Neural progenitor cell (in vitro differentiated cells): ENCODE results near the gene NSMCE1. TPM values are rescaled to one million over a fixed set of nuclear protein-coding genes. Genes with fewer than 3 reads are reported as not detected.

Experiments used
- DNase-seq: peaks from one replicate; pipeline ENCODE4 v3.0.0-alpha.2; 2016; ENCODE audit warnings: low spot score
- H2AFZ ChIP-seq: fragments of 200-600 bp; sonication (generic); replicated peaks from 2 replicates; pipeline ENCODE4 v1.6.1; 2016; ENCODE audit warnings: antibody characterized with exemption
- H3F3A ChIP-seq: fragments of 200-600 bp; sonication (generic); 2 replicates; pipeline ENCODE4 v1.6.1; 2016; ENCODE audit warnings: antibody characterized with exemption, low read depth
- H3K27ac ChIP-seq: fragments of 200-600 bp; sonication (generic); 2 replicates; pipeline ENCODE4 v1.5.1; 2016; ENCODE audit warnings: mild to moderate bottlenecking
- H3K27me3 ChIP-seq: fragments of 200-600 bp; sonication (generic); 2 replicates; pipeline ENCODE4 v1.6.1; 2016; ENCODE audit warnings: mild to moderate bottlenecking, moderate library complexity
- H3K36me3 ChIP-seq: fragments of 200-600 bp; sonication (generic); 2 replicates; pipeline ENCODE4 v1.5.1; 2016
- H3K4me1 ChIP-seq: fragments of 200-600 bp; sonication (generic); 2 replicates; pipeline ENCODE4 v1.6.1; 2016; ENCODE audit warnings: mixed run types
- H3K4me2 ChIP-seq: fragments of 200-600 bp; sonication (generic); 2 replicates; pipeline ENCODE4 v1.6.1; 2016
- H3K4me3 ChIP-seq: fragments of 200-600 bp; sonication (generic); 2 replicates; pipeline ENCODE4 v1.5.1; 2016
- H3K79me2 ChIP-seq: fragments of 200-600 bp; sonication (generic); 2 replicates; pipeline ENCODE4 v1.6.1; 2016; ENCODE audit warnings: low read depth
- H3K9ac ChIP-seq: fragments of 200-600 bp; sonication (generic); 2 replicates; pipeline ENCODE4 v1.6.1; 2016
- H3K9me3 ChIP-seq: fragments of 200-600 bp; sonication (generic); 2 replicates; pipeline ENCODE4 v1.5.1; 2016; ENCODE audit warnings: low read depth
- H4K20me1 ChIP-seq: fragments of 200-600 bp; sonication (generic); 2 replicates; pipeline ENCODE4 v1.6.1; 2016; ENCODE audit warnings: low read depth
- H3K27ac Mint-ChIP-seq: 3 replicates; pipeline ENCODE4 v1.8.0; 2021; ENCODE audit warnings: mixed read lengths
- H3K27me3 Mint-ChIP-seq: 2 replicates; pipeline ENCODE4 v1.8.0; 2022; ENCODE audit warnings: low read depth, mild to moderate bottlenecking, inconsistent platforms, moderate library complexity, mixed read lengths; ENCODE audit not compliant: insufficient read depth
- H3K36me3 Mint-ChIP-seq: 3 replicates; pipeline ENCODE4 v1.8.0; 2021; ENCODE audit warnings: mixed read lengths
- H3K4me1 Mint-ChIP-seq: 3 replicates; pipeline ENCODE4 v1.8.0; 2021; ENCODE audit warnings: mixed read lengths
- H3K4me3 Mint-ChIP-seq: 3 replicates; pipeline ENCODE4 v1.8.0; 2021; ENCODE audit warnings: mild to moderate bottlenecking, moderate library complexity, mixed read lengths
- H3K9me3 Mint-ChIP-seq: 3 replicates; pipeline ENCODE4 v1.8.0; 2020; ENCODE audit warnings: mixed read lengths
- EZH2 ChIP-seq: fragments of 200-600 bp; sonication (generic); IDR thresholded peaks from 2 replicates; pipeline ENCODE4 v1.6.1; 2017; ENCODE audit warnings: antibody characterized with exemption, mild to moderate bottlenecking, moderate library complexity
- EZH2phosphoT487 ChIP-seq: fragments of 200-600 bp; sonication (generic); IDR thresholded peaks from 2 replicates; pipeline ENCODE4 v1.6.1; 2017; ENCODE audit warnings: antibody characterized with exemption
- total RNA-seq: library from RNA; depleted of rRNA; stranded (reverse); fragments of >200 nt; gene quantifications from 2 replicates; pipeline ENCODE4 v1.2.3, GENCODE V29; 2015; ENCODE audit warnings: low replicate concordance
- TF ChIP-seq, protein P1 (sequence below): fragments of 200-600 bp; sonication (generic); IDR thresholded peaks from 2 replicates; pipeline ENCODE4 v1.5.1; 2017; ENCODE audit warnings: antibody characterized with exemption, mild to moderate bottlenecking

Gene NSMCE1
- total RNA-seq, 1 donor from 2014 or later: 83.4 TPM

GRCh38 chr16:27198451-27199234 is 69.9 kb downstream of the NSMCE1 start:
- peak; percentile 9 for DNase-seq
- H3K27me3 Mint-ChIP-seq: peaks cover 10% of the 10 kb centered on the region
- no peaks in the 10 kb centered on the region for H3K27me3 ChIP-seq
- no peak overlapping the region for H3K27ac ChIP-seq
- H3K79me2 ChIP-seq: no peaks in the 10 kb centered on the region
- no peak overlapping the region for H3K4me3 ChIP-seq
- H3K36me3 ChIP-seq: no peaks in the 10 kb centered on the region
- no peaks in the 10 kb centered on the region for H3K9me3 Mint-ChIP-seq
- H3K27ac Mint-ChIP-seq: no peak overlapping the region
- peaks cover 10% of the 10 kb centered on the region for H3K4me1 Mint-ChIP-seq
- no peak overlapping the region for H3K4me2 ChIP-seq
- H3F3A ChIP-seq: peaks cover 7% of the 10 kb centered on the region
- TF ChIP-seq EZH2: no peak
- TF ChIP-seq, protein P1, sequence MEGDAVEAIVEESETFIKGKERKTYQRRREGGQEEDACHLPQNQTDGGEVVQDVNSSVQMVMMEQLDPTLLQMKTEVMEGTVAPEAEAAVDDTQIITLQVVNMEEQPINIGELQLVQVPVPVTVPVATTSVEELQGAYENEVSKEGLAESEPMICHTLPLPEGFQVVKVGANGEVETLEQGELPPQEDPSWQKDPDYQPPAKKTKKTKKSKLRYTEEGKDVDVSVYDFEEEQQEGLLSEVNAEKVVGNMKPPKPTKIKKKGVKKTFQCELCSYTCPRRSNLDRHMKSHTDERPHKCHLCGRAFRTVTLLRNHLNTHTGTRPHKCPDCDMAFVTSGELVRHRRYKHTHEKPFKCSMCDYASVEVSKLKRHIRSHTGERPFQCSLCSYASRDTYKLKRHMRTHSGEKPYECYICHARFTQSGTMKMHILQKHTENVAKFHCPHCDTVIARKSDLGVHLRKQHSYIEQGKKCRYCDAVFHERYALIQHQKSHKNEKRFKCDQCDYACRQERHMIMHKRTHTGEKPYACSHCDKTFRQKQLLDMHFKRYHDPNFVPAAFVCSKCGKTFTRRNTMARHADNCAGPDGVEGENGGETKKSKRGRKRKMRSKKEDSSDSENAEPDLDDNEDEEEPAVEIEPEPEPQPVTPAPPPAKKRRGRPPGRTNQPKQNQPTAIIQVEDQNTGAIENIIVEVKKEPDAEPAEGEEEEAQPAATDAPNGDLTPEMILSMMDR: no peak
- TF ChIP-seq EZH2phosphoT487: no peak
- H4K20me1 ChIP-seq: no peaks in the 10 kb centered on the region
- H3K9me3 ChIP-seq: no peaks in the 10 kb centered on the region
- no peak overlapping the region for H3K9ac ChIP-seq
- peaks cover 5% of the 10 kb centered on the region for H3K4me1 ChIP-seq
- H3K36me3 Mint-ChIP-seq: no peaks in the 10 kb centered on the region
- H3K4me3 Mint-ChIP-seq: no peak overlapping the region
- H2AFZ ChIP-seq: peak overlapping the region; percentile 69

DNA sequence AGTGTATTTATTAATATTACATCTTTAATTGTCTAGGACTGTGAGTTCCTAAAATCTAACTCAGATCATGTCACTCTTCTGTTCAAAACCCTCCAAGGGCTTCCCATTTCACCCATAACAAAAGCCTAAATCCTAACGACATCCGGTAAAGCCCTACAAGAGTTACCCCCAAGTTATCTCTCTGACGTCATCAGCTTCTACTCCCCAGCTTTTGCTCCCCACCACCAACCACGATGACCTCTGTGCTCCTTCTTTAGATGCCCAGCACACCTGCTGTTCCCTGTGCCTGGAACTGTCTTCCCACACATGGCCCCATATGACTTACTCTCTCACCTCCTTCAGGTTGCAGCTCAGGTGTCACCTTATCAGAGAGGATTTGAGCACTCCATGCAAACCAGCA is 71.6 kb downstream of the NSMCE1 start:
- no peaks in the 10 kb centered on the region for H3K9me3 Mint-ChIP-seq
- Histone ChIP-seq H3K4me1 (no peaks in the 10 kb centered on the region), H3K9ac (no peak overlapping the region), H3K4me2 (no peak overlapping the region), H2AFZ (no peak overlapping the region), H3K36me3 (no peaks in the 10 kb centered on the region), H3K27ac (no peak overlapping the region), H3K4me3 (no peak overlapping the region), H3K27me3 (no peaks in the 10 kb centered on the region), H3K79me2 (no peaks in the 10 kb centered on the region), H3K9me3 (no peaks in the 10 kb centered on the region), H4K20me1 (no peaks in the 10 kb centered on the region), H3F3A (no peaks in the 10 kb centered on the region)
- H3K36me3 Mint-ChIP-seq: no peaks in the 10 kb centered on the region
- peaks cover 10% of the 10 kb centered on the region for H3K27me3 Mint-ChIP-seq
- no peak overlapping the region for H3K27ac Mint-ChIP-seq
- TF ChIP-seq, protein P1: no peak
- TF ChIP-seq EZH2phosphoT487 (no peak), EZH2 (no peak)
- no peaks in the 10 kb centered on the region for H3K4me1 Mint-ChIP-seq
- H3K4me3 Mint-ChIP-seq: no peak overlapping the region
- no peak for DNase-seq

DNA sequence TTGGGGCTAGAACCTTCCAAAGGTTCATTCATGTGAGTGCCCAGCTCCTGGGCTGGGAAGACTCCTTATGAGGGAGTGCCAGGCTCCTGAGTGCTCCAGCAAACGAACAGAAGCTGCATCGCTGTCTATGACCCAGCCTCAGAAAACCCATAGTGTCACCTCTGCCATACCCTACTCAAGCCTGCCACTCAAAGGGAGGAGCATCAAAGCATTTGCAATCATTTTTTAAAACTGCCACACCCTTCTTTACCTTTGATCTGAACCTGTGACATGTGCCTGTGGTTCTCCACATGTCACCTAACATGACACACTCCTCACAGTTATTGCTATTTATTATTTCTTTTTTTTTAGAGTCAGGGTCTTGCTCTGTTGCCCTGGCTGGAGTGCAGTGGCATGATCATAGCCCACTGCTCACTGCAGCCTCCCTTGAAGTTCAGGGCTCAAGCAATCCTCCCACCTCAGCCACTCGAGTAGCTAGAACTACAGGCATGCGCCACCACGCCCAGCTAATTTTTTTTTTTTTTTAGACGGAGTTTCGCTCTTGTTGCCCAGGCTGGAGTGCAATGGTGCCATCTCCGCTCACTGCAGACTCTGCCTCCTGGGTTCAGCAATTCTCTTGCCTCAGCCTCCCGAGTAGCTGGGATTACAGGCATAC is 72.5 kb downstream of the NSMCE1 start:
- Mint-ChIP-seq H3K27me3 (peaks cover 8% of the 10 kb centered on the region), H3K36me3 (no peaks in the 10 kb centered on the region)

More for the DNA sequence above, 72.5 kb downstream of the NSMCE1 start:
- H3K4me1 ChIP-seq: no peaks in the 10 kb centered on the region
- Mint-ChIP-seq H3K4me3 (no peak overlapping the region), H3K9me3 (no peaks in the 10 kb centered on the region), H3K27ac (no peak overlapping the region), H3K4me1 (no peaks in the 10 kb centered on the region)
- TF ChIP-seq EZH2phosphoT487 (no peak), EZH2 (no peak)
- H3F3A ChIP-seq: no peaks in the 10 kb centered on the region
- no peak overlapping the region for H2AFZ ChIP-seq
- DNase-seq: no peak
- H3K79me2 ChIP-seq: no peaks in the 10 kb centered on the region
- H3K27me3 ChIP-seq: no peaks in the 10 kb centered on the region
- no peaks in the 10 kb centered on the region for H3K9me3 ChIP-seq
- H3K4me3 ChIP-seq: no peak overlapping the region
- H4K20me1 ChIP-seq: no peaks in the 10 kb centered on the region
- H3K9ac ChIP-seq: no peak overlapping the region
- H3K4me2 ChIP-seq: no peak overlapping the region
- no peaks in the 10 kb centered on the region for H3K36me3 ChIP-seq
- no peak overlapping the region for H3K27ac ChIP-seq
